GM12874 (cell line): ENCODE results near the gene NFILZ.

ENCODE experiments used
- TF ChIP-seq, protein P1 (sequence below): IDR thresholded peaks from 2 replicates; pipeline ENCODE4 v1.5.1; 2011; ENCODE audit warnings: low read depth, mild to moderate bottlenecking, control low read depth, low read length, moderate library complexity; ENCODE audit not compliant: insufficient read depth

NFILZ gene

GRCh38 chr19:8626842-8627241, 3.6 kb upstream of the NFILZ start:
- TF ChIP-seq, protein P1, sequence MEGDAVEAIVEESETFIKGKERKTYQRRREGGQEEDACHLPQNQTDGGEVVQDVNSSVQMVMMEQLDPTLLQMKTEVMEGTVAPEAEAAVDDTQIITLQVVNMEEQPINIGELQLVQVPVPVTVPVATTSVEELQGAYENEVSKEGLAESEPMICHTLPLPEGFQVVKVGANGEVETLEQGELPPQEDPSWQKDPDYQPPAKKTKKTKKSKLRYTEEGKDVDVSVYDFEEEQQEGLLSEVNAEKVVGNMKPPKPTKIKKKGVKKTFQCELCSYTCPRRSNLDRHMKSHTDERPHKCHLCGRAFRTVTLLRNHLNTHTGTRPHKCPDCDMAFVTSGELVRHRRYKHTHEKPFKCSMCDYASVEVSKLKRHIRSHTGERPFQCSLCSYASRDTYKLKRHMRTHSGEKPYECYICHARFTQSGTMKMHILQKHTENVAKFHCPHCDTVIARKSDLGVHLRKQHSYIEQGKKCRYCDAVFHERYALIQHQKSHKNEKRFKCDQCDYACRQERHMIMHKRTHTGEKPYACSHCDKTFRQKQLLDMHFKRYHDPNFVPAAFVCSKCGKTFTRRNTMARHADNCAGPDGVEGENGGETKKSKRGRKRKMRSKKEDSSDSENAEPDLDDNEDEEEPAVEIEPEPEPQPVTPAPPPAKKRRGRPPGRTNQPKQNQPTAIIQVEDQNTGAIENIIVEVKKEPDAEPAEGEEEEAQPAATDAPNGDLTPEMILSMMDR, result no peak

GRCh38 chr19:8629184-8629583, 1.2 kb upstream of the NFILZ start:
- TF ChIP-seq, protein P1, result no peak

DNA sequence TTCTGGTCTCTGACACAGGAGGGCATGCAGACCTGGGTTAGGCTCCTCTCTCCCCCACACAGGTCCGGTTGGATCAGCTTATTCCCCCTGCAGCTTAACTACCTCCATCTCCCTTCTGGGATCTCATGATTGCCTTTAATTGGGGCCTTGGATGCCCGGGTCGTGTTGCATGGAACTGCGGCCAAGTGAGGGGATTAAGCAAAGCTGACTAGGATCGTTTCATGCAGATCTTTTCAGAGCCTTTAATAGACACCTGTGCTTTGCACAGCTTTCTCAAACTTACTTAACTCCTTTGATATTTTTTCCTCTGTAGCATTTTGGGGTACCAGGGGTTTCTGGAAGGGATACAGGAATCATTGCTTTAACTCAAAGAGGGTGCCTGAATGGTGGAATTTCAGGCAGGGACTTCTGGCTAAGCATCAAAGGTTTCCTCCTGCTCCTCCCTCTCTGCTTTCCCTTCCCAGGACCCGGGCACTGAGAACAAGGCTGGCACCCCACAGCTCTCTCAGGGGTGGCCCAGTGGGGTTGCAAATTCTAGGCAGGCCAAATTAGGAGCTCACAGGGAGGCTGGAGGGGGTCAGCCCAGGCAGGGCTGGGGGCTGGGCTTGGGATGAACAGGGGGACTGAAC, 477 bp downstream of the NFILZ start:
- TF ChIP-seq, protein P1, result no peak

DNA sequence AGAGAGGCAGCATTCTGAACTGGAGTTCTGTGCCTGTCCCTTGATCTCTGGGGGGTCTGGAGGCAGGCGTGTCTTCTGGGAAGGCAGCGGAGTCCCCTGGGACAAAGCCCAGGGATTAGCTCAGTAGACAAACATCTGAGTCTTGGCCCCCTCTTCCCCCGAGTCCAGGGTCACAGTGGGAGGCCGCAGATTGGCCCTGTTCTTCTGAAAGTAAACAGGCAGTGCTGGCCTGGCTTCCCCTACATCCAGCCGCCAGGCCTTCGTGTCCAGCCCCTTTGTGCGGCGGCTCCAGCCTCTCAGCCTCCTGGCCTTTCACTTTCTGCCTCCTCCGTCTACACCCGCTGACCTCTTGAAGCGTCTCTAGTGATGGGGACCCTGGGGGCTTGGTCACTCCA, 989 bp downstream of the NFILZ start:
- TF ChIP-seq, protein P1, result no peak

GRCh38 chr19:8635422-8635821, 5.0 kb downstream of the NFILZ start:
- TF ChIP-seq, protein P1, result no peak

DNA sequence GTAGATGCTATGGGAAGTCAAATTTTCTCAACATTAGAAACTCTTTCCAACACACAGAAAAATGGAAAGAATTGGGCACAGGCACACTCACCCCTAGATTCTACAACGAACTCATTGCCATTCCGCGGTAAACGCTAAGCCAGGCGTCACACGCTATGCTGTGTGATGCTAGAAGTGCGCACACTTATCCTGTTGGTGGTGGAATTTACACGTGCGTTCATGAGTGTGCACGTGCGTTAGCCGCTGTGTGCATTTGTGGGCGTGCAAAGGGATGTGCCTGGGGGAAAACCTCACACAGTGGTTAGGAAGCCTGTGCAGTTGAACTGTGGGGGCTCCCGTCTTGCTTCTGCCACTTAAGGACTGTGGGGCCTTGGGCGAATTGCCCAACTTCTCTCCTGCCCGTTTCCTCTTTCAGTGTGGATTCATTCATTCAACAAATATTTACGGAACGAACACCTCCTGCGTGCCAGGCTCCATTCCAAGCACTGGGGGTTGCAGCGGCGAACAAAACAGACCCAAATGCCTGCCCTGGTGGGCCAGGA, 7.7 kb downstream of the NFILZ start:
- TF ChIP-seq, protein P1, result no peak

GRCh38 chr19:8639821-8640401, 9.5 kb downstream of the NFILZ start:
- TF ChIP-seq, protein P1, result no peak
